Measurements from ENCODE around the gene NEDD4. TPM values are rescaled to one million over a fixed set of nuclear protein-coding genes. Genes with fewer than 3 reads are reported as not detected.

NEDD4 gene
- polyA plus RNA-seq, 1 donor (not counting 4 experiments of a cell fraction or from before 2014, with no cell fraction given), result 24.3 TPM

- peak; percentile 50 for DNase-seq (ENCODE audit: low read depth, low spot score)
- H3K9me3 ChIP-seq (ENCODE audit: control insufficient read depth, low read depth, low read length), result no peaks in the 10 kb centered on the region
- peak overlapping the region; percentile 16 for H3K9ac ChIP-seq (ENCODE audit: control insufficient read depth, extremely low read depth, insufficient read depth, low read length)
- TF ChIP-seq EZH2 (IDR thresholded peaks at IDR 0.05; ENCODE audit: low read length) (no peak), CTCF (optimal IDR thresholded peaks at IDR 0.05 in 1 of 3, IDR thresholded peaks at IDR 0.05 in 1 of 3, conservative IDR thresholded peaks at IDR 0.05 in 1 of 3; ENCODE audit: extremely low read depth in 1 of 3, insufficient read depth in 2 of 3, low read length in 3 of 3) (no peak)
- no peaks in the 10 kb centered on the region for H3K9me1 ChIP-seq (ENCODE audit: control insufficient read depth, extremely low read depth, insufficient read depth, low read length)
- H2AFZ ChIP-seq (ENCODE audit: control insufficient read depth, low read length), result no peak overlapping the region
- H4K20me1 ChIP-seq (ENCODE audit: control insufficient read depth, extremely low read depth, insufficient read depth, low read length), result no peaks in the 10 kb centered on the region
- no peak overlapping the region for H3K4me3 ChIP-seq (ENCODE audit: control insufficient read depth in 2 of 3, extremely low read depth in 1 of 3, insufficient read depth in 2 of 3, low read depth in 1 of 3, low read length in 3 of 3)
- peak; percentile 99 for FAIRE-seq
- H3K4me1 ChIP-seq (ENCODE audit: control insufficient read depth, extremely low read depth, insufficient read depth, low read length), result peaks cover 68% of the 10 kb centered on the region
- dilution Hi-C loops (cut with MboI; ENCODE audit: extremely low pct_ligation_motif_present, low sequenced_read_pairs), result no loop called here
- H3K79me2 ChIP-seq (ENCODE audit: control insufficient read depth, insufficient read depth, low read length), result no peaks in the 10 kb centered on the region
- H3K27me3 ChIP-seq (ENCODE audit: control insufficient read depth, extremely low read depth, insufficient read depth, low read length), result no peaks in the 10 kb centered on the region
- no peaks in the 10 kb centered on the region for H3K36me3 ChIP-seq (ENCODE audit: control insufficient read depth in 2 of 2, extremely low read depth in 1 of 2, insufficient read depth in 2 of 2, low read length in 2 of 2)
- peak overlapping the region; percentile 60 for H3K4me2 ChIP-seq (ENCODE audit: control insufficient read depth, extremely low read depth, insufficient read depth, low read depth, low read length)
- peak overlapping the region; percentile 79 for H3K27ac ChIP-seq (ENCODE audit: control insufficient read depth, insufficient read depth, low read length)
Observed at GRCh38 chr15:55999658-56000057, 6.2 kb upstream of the NEDD4 start.

- dilution Hi-C loops (cut with MboI; ENCODE audit: extremely low pct_ligation_motif_present, low sequenced_read_pairs), result no loop called here
- Histone ChIP-seq H3K9me1 (ENCODE audit: control insufficient read depth, extremely low read depth, insufficient read depth, low read length) (no peaks in the 10 kb centered on the region), H3K9me3 (ENCODE audit: control insufficient read depth, low read depth, low read length) (no peaks in the 10 kb centered on the region), H4K20me1 (ENCODE audit: control insufficient read depth, extremely low read depth, insufficient read depth, low read length) (no peaks in the 10 kb centered on the region), H3K4me3 (ENCODE audit: control insufficient read depth in 2 of 3, extremely low read depth in 1 of 3, insufficient read depth in 2 of 3, low read depth in 1 of 3, low read length in 3 of 3) (no peak overlapping the region), H3K79me2 (ENCODE audit: control insufficient read depth, insufficient read depth, low read length) (no peaks in the 10 kb centered on the region), H3K4me2 (ENCODE audit: control insufficient read depth, extremely low read depth, insufficient read depth, low read depth, low read length) (peak overlapping the region; percentile 60), H3K4me1 (ENCODE audit: control insufficient read depth, extremely low read depth, insufficient read depth, low read length) (peaks cover 68% of the 10 kb centered on the region), H3K36me3 (ENCODE audit: control insufficient read depth in 2 of 2, extremely low read depth in 1 of 2, insufficient read depth in 2 of 2, low read length in 2 of 2) (no peaks in the 10 kb centered on the region), H3K9ac (ENCODE audit: control insufficient read depth, extremely low read depth, insufficient read depth, low read length) (peak overlapping the region; percentile 13), H3K27me3 (ENCODE audit: control insufficient read depth, extremely low read depth, insufficient read depth, low read length) (no peaks in the 10 kb centered on the region), H2AFZ (ENCODE audit: control insufficient read depth, low read length) (no peak overlapping the region), H3K27ac (ENCODE audit: control insufficient read depth, insufficient read depth, low read length) (peak overlapping the region; percentile 79)
- TF ChIP-seq EZH2 (IDR thresholded peaks at IDR 0.05; ENCODE audit: low read length) (no peak), CTCF (optimal IDR thresholded peaks at IDR 0.05 in 1 of 3, IDR thresholded peaks at IDR 0.05 in 1 of 3, conservative IDR thresholded peaks at IDR 0.05 in 1 of 3; ENCODE audit: extremely low read depth in 1 of 3, insufficient read depth in 2 of 3, low read length in 3 of 3) (no peak)
- DNase-seq (ENCODE audit: low read depth, low spot score), result peak; percentile 64
- peak; percentile 76 for FAIRE-seq
Observed at GRCh38 chr15:55998478-55998877, 5.1 kb upstream of the NEDD4 start.

All from keratinocyte (primary cell).